Fibroblast of villous mesenchyme (primary cell): Measurements from ENCODE around the gene THOC5. TPM values are rescaled to one million over a fixed set of nuclear protein-coding genes. Genes with fewer than 3 reads are reported as not detected.

Source experiments
- DNase-seq: peaks from one replicate; pipeline ENCODE4 v3.0.0-alpha.2; 2010; ENCODE audit warnings: low read depth
- H3K4me3 ChIP-seq: 2 replicates; pipeline ENCODE4 v1.5.1; 2011; ENCODE audit warnings: low read depth, mild to moderate bottlenecking, low read length
- CTCF ChIP-seq: IDR thresholded peaks from 2 replicates; pipeline ENCODE4 v1.5.1; 2012; ENCODE audit warnings: low read depth, mild to moderate bottlenecking, low read length; ENCODE audit not compliant: insufficient read depth
- total RNA-seq: library from RNA; depleted of rRNA; stranded (reverse); fragments of >200 nt; gene quantifications from 2 replicates; pipeline ENCODE4 v1.2.3, GENCODE V29; 2012

THOC5 gene
- total RNA-seq, 1 donor: 37.6 TPM

- no peak for DNase-seq
- TF ChIP-seq CTCF: no peak
- H3K4me3 ChIP-seq: no peak overlapping the region
These were observed 93.8 kb downstream of the THOC5 start for GRCh38 chr22:29459773-29460172.

GRCh38 chr22:29458551-29458950, 95.0 kb downstream of the THOC5 start:
- DNase-seq: peak; percentile 16
- TF ChIP-seq CTCF: no peak
- H3K4me3 ChIP-seq: no peak overlapping the region

DNA sequence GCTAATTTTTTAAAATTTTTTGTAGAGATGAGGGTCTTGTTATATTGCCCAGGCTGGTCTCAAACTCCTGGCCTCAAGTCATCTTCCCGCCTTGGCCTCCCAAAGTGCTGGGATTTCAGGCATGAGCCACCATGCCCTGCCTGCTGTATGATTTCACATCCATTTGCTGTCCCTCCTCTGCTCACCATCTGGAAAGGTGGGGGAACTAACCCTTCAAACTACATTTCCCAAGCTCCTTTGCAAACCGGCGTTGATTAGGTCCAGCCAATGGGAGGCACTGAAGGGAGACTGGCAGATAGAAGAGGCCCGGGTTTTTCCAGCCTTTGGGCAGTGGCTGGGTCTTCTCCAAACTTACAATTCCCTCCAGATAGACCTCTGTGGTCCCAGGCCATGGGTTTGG, 95.8 kb downstream of the THOC5 start:
- TF ChIP-seq CTCF: no peak
- no peak overlapping the region for H3K4me3 ChIP-seq
- peak; percentile 50 for DNase-seq

- no peak for TF ChIP-seq CTCF
- no peak for DNase-seq
- H3K4me3 ChIP-seq: no peak overlapping the region
These were observed 97.3 kb downstream of the THOC5 start for GRCh38 chr22:29456211-29456671.

Other genes starting within 250 kb of the THOC5 start
- 16.4 and 18.4 TPM in 2 replicates for gene GAS2L1, start 247.1 kb downstream of the THOC5 start, total RNA-seq
- gene RASL10A, start 238.1 kb downstream of the THOC5 start, total RNA-seq: 0.86 TPM in 1 of 2 replicates, not detected in the other
- 64.7 and 65.6 TPM in 2 replicates for gene AP1B1, start 165.2 kb downstream of the THOC5 start, total RNA-seq
- not detected in 2 replicates for gene RFPL1, start 115.2 kb downstream of the THOC5 start, total RNA-seq
- under 0.01 and 0.32 TPM in 2 replicates for gene NEFH, start 73.5 kb downstream of the THOC5 start, total RNA-seq
- 66.4 and 77.7 TPM in 2 replicates for gene NIPSNAP1, start 27.4 kb upstream of the THOC5 start, total RNA-seq
- 153 and 240 TPM in 2 replicates for gene NF2, start 49.9 kb upstream of the THOC5 start, total RNA-seq
- gene CABP7, start 166.2 kb upstream of the THOC5 start, total RNA-seq: under 0.01 TPM in 1 of 2 replicates, not detected in the other
- 14.2 and 24.5 TPM in 2 replicates for gene ZMAT5, start 213.2 kb upstream of the THOC5 start, total RNA-seq
- gene UQCR10, start 213.6 kb upstream of the THOC5 start, total RNA-seq: 59.6 and 60.9 TPM in 2 replicates